Progenitor cell of endocrine pancreas (in vitro differentiated cells): ENCODE measurements around the gene PADI2. TPM values are rescaled to one million over a fixed set of nuclear protein-coding genes. Genes with fewer than 3 reads are reported as not detected.

ENCODE experiments used
- DNase-seq: peaks from one replicate; pipeline ENCODE4 v3.0.0; 2021; ENCODE audit warnings: low spot score; ENCODE audit not compliant: unreplicated experiment
- H3K27ac Mint-ChIP-seq: 2 replicates; pipeline ENCODE4 v1.8.0; 2021; ENCODE audit warnings: mild to moderate bottlenecking, moderate library complexity, mixed read lengths
- H3K27me3 Mint-ChIP-seq: 2 replicates; pipeline ENCODE4 v1.8.0; 2021; ENCODE audit warnings: mixed read lengths
- H3K36me3 Mint-ChIP-seq: 2 replicates; pipeline ENCODE4 v1.8.0; 2022; ENCODE audit warnings: mixed read lengths; ENCODE audit not compliant: insufficient read depth
- H3K4me1 Mint-ChIP-seq: 2 replicates; pipeline ENCODE4 v1.8.0; 2021; ENCODE audit warnings: low read depth, mixed read lengths
- H3K4me3 Mint-ChIP-seq: 2 replicates; pipeline ENCODE4 v1.8.0; 2021; ENCODE audit warnings: low read depth, mild to moderate bottlenecking, moderate library complexity, mixed read lengths
- H3K9me3 Mint-ChIP-seq: 2 replicates; pipeline ENCODE4 v1.8.0; 2021; ENCODE audit warnings: low read depth, mixed read lengths
- CTCF ChIP-seq: fragments of 200-600 bp; sonication (generic); IDR thresholded peaks from one replicate; pipeline ENCODE4 v1.5.0; 2021; ENCODE audit warnings: antibody characterized with exemption, mild to moderate bottlenecking; ENCODE audit not compliant: unreplicated experiment
- total RNA-seq: library from RNA; stranded (reverse); gene quantifications from 2 replicates; pipeline ENCODE4 v1.2.1, GENCODE V29; 2021

PADI2 gene
- total RNA-seq, 1 donor from 2014 or later = 0.50 TPM

DNA sequence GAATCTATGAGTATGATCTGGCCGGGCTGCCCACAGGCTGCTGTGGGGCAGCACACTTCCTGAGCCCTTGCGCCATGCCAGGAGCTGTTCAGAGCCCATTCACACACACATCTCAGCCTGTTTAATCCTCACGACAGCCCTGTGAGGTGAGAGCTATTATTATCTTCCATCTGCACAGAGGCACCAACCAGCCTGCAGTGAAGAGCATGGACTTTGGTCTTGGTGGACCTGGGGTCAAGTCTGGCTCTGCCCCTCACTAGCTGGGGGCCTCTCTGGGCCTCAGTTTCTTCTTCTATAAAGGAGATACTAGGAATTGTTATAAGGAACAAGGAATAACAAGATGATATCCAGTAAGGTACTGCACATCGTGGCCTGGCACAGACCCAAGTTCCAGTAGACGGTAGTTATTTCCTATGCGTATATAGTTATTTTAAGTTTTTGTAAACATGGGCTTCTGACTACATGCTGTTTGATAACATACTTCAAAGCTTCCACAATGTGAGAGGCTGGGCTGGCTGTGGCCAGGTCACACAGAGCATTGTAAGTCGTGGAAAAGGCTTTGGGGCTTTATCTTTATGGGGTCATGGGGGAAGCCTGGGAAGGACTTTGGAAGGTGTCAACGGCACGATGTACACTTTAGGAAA is 3.4 kb upstream of the PADI2 start:
- H3K9me3 Mint-ChIP-seq = no peaks in the 10 kb centered on the region
- H3K36me3 Mint-ChIP-seq = no peaks in the 10 kb centered on the region

GRCh38 chr1:17121881-17122280 is 2.6 kb upstream of the PADI2 start:
- Mint-ChIP-seq H3K27me3 (peaks cover 52% of the 10 kb centered on the region), H3K9me3 (no peaks in the 10 kb centered on the region), H3K4me3 (no peak overlapping the region), H3K36me3 (no peaks in the 10 kb centered on the region), H3K4me1 (peaks cover 3% of the 10 kb centered on the region), H3K27ac (no peak overlapping the region)
- TF ChIP-seq CTCF = no peak
- no peak for DNase-seq

More for the DNA sequence above, 3.4 kb upstream of the PADI2 start:
- Mint-ChIP-seq H3K4me1 (peaks cover 4% of the 10 kb centered on the region), H3K27ac (peak overlapping the region; percentile 72), H3K4me3 (no peak overlapping the region), H3K27me3 (peaks cover 45% of the 10 kb centered on the region)
- no peak for TF ChIP-seq CTCF
- DNase-seq = no peak

GRCh38 chr1:17120962-17121837 is 1.9 kb upstream of the PADI2 start:
- no peak for DNase-seq
- Mint-ChIP-seq H3K4me1 (peaks cover 3% of the 10 kb centered on the region), H3K27me3 (peaks cover 59% of the 10 kb centered on the region), H3K9me3 (no peaks in the 10 kb centered on the region), H3K27ac (no peak overlapping the region), H3K4me3 (no peak overlapping the region), H3K36me3 (no peaks in the 10 kb centered on the region)
- no peak for TF ChIP-seq CTCF

GRCh38 chr1:17120481-17120877 is 1.2 kb upstream of the PADI2 start:
- DNase-seq = no peak
- Mint-ChIP-seq H3K27me3 (peaks cover 66% of the 10 kb centered on the region), H3K4me3 (no peak overlapping the region)

More at GRCh38 chr1:17120481-17120877, 1.2 kb upstream of the PADI2 start:
- no peak for TF ChIP-seq CTCF
- H3K4me1 Mint-ChIP-seq = peaks cover 3% of the 10 kb centered on the region
- H3K27ac Mint-ChIP-seq = no peak overlapping the region
- no peaks in the 10 kb centered on the region for H3K36me3 Mint-ChIP-seq
- H3K9me3 Mint-ChIP-seq = no peaks in the 10 kb centered on the region
